ENCODE data around the gene TDRD7.

DNA sequence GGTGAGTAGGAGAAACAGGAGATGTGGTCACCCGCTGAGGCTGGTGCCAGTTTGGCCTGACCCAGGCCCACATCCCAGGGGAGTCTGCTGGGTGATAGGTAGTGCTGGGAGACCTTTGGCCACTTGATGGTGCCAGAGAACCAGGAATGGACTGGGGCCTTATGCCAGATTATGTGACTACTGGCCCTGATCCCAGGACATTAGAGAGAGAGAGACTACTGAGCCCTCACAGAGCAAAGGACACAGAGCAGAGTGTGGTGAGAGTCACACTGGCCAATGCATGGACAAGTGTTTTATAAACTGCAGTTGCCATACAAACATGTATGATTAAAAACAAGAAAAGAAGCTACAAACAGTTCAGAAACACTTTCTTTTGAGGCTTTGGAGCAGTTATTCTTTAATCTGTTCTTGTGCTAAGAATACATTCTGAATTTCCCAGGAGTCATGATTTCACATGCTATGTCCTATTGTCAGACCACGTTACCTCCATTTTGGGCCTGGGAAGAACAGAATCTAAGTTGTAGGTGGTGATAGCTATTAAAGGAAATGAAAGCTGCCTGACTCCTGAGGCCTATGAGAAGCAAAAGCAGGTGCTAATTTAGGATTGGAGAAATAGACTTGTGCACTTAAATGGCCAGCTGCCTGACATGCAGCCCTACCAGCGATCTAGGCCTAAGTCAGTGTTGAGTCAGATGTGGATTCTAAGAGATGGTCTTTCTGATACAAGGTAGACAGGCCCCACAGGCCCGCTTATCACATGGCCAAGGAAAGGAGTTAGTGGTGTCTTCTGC is 57.0 kb downstream of the TDRD7 start:
- TF ChIP-seq, protein P1, sequence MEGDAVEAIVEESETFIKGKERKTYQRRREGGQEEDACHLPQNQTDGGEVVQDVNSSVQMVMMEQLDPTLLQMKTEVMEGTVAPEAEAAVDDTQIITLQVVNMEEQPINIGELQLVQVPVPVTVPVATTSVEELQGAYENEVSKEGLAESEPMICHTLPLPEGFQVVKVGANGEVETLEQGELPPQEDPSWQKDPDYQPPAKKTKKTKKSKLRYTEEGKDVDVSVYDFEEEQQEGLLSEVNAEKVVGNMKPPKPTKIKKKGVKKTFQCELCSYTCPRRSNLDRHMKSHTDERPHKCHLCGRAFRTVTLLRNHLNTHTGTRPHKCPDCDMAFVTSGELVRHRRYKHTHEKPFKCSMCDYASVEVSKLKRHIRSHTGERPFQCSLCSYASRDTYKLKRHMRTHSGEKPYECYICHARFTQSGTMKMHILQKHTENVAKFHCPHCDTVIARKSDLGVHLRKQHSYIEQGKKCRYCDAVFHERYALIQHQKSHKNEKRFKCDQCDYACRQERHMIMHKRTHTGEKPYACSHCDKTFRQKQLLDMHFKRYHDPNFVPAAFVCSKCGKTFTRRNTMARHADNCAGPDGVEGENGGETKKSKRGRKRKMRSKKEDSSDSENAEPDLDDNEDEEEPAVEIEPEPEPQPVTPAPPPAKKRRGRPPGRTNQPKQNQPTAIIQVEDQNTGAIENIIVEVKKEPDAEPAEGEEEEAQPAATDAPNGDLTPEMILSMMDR (conservative IDR thresholded peaks at IDR 0.05; ENCODE audit: low read depth, low read length): peak; percentile 67
- no peak for TF ChIP-seq EZH2 (IDR thresholded peaks at IDR 0.05; ENCODE audit: borderline replicate concordance, low read depth, low read length, poor library complexity, severe bottlenecking)

All from A673 (cell line).